ENCODE results near the gene WDR37. TPM values are rescaled to one million over a fixed set of nuclear protein-coding genes. Genes with fewer than 3 reads are reported as not detected.

WDR37 gene
- total and polyA plus RNA-seq, 10 of the 15 experiments (the other 5 are each of a cell fraction or from before 2014, with no cell fraction given), result 1.9 to 11.1 (median 7.1) TPM

DNA sequence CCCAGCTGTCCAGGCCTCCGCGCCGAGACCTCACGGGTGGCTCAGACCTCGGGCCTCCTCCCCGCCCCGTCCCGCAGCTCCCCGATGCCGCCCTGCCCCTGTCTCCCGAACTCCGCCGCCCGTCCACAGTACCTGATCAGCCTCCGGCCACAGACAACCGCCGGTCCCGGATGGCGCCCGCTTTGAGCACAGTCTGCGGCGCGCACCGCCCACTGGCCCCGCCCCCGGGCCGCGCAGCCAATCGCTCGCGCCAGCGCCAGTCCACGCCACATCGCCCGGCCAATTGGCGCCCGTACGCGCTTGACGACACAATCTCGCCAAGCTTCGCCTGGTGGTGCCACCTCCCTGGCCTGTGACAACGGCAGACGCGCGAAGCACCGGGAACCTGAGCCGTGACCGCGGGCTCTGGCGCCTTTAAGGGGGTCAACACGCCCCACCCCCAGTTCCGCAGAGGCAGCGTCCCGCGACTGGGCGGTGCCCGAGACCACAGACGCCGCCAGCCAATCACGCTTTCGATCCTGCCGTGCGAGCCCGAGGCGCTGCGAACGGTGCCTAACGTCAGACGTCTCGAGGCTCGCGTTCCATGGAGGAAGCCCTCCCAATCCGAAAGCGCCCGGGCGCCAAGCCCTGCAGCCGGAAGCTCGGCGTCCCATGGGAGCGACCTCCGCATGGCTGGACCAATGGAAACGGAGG lies 7.3 kb upstream of the WDR37 start, which contains the start of gene IDI1:
IDI1 (minus strand) TSS at position 388 of the 693 bp plus-strand sequence; CDS start at position 272, 116 bp downstream.
- ATAC-seq, result peak; percentile 87
- Histone ChIP-seq H3K79me2 (ENCODE audit: control insufficient read depth, insufficient read depth, low read length) (peaks cover 80% of the 10 kb centered on the region), H3K9ac (ENCODE audit: control insufficient read depth, insufficient read depth, low read length) (peak within 1 kb of the TSS; percentile 92), H3K4me2 (ENCODE audit: control insufficient read depth, insufficient read depth) (peak within 1 kb of the TSS; percentile 95), H3K4me1 (ENCODE audit: control insufficient read depth, insufficient read depth, low read length) (peaks cover 5% of the 10 kb centered on the region), H2AFZ (ENCODE audit: control insufficient read depth, low read depth, low read length) (peak within 1 kb of the TSS; percentile 58), H4K20me1 (ENCODE audit: control insufficient read depth, insufficient read depth) (peaks cover 3% of the 10 kb centered on the region; the same call in 1 of the 2 replicates), H3K4me3 (peak within 1 kb of the TSS; percentile 95), H3K27ac (ENCODE audit: control insufficient read depth, insufficient read depth) (peak within 1 kb of the TSS; percentile 96), H3K27me3 (replicated peaks in 1 of 2; ENCODE audit: control insufficient read depth in 2 of 2, insufficient read depth in 2 of 2, low read length in 1 of 2) (no peaks in the 10 kb centered on the region), H3K36me3 (ENCODE audit: control insufficient read depth in 2 of 2, insufficient read depth in 2 of 2, low read length in 1 of 2) (peaks cover 0 to 12% of the 10 kb centered on the region in 2 experiments; a peak in 2 of 4 replicates), H3K9me3 (replicated peaks; ENCODE audit: control insufficient read depth, insufficient read depth, low read length) (no peaks in the 10 kb centered on the region)
- peak; percentile 86 for FAIRE-seq
- POLR2A ChIA-PET, result interaction anchor here (0.6 to 3.6 kb wide), 9 partner anchors 9 to 181 kb away, joined by 3 to 19 read pairs (median 7); partner anchors contain the start of gene LARP4B
- intact Hi-C loops (cut with micrococcal nuclease; ENCODE audit: unreplicated experiment) (loop anchor here (2.0 kb wide), 1 partner anchor 118 kb away; the partner anchor contains the start of gene LARP4B), in situ Hi-C loops (cut with MboI) (no loop called here)
- SMC1A ChIA-PET (ENCODE audit: uncharacterized antibody, unreplicated experiment), result interaction anchor here (0.6 to 1.9 kb wide), 5 partner anchors 9 to 581 kb away, joined by 3 to 6 read pairs (median 4); partner anchors contain the start of gene GTPBP4
- peak; percentile 96 for DNase-seq (ENCODE audit: low read depth, low spot score)
- RAD21 ChIA-PET (ENCODE audit: unreplicated experiment), result interaction anchor here (1.1 to 3.1 kb wide), 6 partner anchors 12 to 164 kb away, joined by 4 to 9 read pairs (median 4); partner anchors contain the start of gene GTPBP4
- CTCF ChIA-PET, result interaction anchor here (1.0 to 2.1 kb wide), 3 partner anchors 9 to 26 kb away, joined by 3 to 8 read pairs (median 6); no protein-coding TSS in a partner anchor
- no TSS peak for BruUV-seq (replicated peaks)
- WGBS (ENCODE audit: insufficient coverage, insufficient replicate concordance, low lambda C conversion rate, missing lambda C conversion rate), result under 1% methylated on average over 74 of the region's 83 CpGs
- no peak for TF ChIP-seq SMAD1 (IDR thresholded peaks at IDR 0.05; ENCODE audit: low read depth, partially characterized antibody)
- TF ChIP-seq SPI1 (IDR thresholded peaks at IDR 0.05; ENCODE audit: borderline replicate concordance, insufficient read depth, low read depth, low read length), result 0 out of 2 replicates have a peak, but pooled peaks have one; percentile 22
- peak in 1 of 2 experiments; percentile 64; a peak in 3 of 4 replicates for TF ChIP-seq IKZF2 (IDR thresholded peaks at IDR 0.05)
- TF ChIP-seq, protein P1, sequence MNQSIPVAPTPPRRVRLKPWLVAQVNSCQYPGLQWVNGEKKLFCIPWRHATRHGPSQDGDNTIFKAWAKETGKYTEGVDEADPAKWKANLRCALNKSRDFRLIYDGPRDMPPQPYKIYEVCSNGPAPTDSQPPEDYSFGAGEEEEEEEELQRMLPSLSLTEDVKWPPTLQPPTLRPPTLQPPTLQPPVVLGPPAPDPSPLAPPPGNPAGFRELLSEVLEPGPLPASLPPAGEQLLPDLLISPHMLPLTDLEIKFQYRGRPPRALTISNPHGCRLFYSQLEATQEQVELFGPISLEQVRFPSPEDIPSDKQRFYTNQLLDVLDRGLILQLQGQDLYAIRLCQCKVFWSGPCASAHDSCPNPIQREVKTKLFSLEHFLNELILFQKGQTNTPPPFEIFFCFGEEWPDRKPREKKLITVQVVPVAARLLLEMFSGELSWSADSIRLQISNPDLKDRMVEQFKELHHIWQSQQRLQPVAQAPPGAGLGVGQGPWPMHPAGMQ (IDR thresholded peaks at IDR 0.05; ENCODE audit: borderline replicate concordance), result no peak
- TF ChIP-seq IKZF1 (conservative IDR thresholded peaks at IDR 0.05), result peak; percentile 79
- TF ChIP-seq RAD51 (IDR thresholded peaks at IDR 0.05), result no peak
- TF ChIP-seq SIX5 (IDR thresholded peaks at IDR 0.05; ENCODE audit: low read depth, low read length, severe bottlenecking), result no peak
- TF ChIP-seq EZH2 (IDR thresholded peaks at IDR 0.05; ENCODE audit: borderline replicate concordance, control insufficient read depth, low read depth, low read length), result no peak
- TF ChIP-seq, protein P2, sequence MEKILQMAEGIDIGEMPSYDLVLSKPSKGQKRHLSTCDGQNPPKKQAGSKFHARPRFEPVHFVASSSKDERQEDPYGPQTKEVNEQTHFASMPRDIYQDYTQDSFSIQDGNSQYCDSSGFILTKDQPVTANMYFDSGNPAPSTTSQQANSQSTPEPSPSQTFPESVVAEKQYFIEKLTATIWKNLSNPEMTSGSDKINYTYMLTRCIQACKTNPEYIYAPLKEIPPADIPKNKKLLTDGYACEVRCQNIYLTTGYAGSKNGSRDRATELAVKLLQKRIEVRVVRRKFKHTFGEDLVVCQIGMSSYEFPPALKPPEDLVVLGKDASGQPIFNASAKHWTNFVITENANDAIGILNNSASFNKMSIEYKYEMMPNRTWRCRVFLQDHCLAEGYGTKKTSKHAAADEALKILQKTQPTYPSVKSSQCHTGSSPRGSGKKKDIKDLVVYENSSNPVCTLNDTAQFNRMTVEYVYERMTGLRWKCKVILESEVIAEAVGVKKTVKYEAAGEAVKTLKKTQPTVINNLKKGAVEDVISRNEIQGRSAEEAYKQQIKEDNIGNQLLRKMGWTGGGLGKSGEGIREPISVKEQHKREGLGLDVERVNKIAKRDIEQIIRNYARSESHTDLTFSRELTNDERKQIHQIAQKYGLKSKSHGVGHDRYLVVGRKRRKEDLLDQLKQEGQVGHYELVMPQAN (conservative IDR thresholded peaks at IDR 0.05), result 0 out of 2 replicates have a peak, but pooled peaks have one; percentile 79
- no peak for TF ChIP-seq KDM1A (IDR thresholded peaks at IDR 0.05; ENCODE audit: borderline replicate concordance)
- no peak for TF ChIP-seq TARDBP (IDR thresholded peaks at IDR 0.05; ENCODE audit: borderline replicate concordance)
- peak; percentile 58; the same call in 1 of the 2 replicates for TF ChIP-seq TCF12 (IDR thresholded peaks at IDR 0.05; ENCODE audit: low read depth, low read length)
- TF ChIP-seq, protein P3, sequence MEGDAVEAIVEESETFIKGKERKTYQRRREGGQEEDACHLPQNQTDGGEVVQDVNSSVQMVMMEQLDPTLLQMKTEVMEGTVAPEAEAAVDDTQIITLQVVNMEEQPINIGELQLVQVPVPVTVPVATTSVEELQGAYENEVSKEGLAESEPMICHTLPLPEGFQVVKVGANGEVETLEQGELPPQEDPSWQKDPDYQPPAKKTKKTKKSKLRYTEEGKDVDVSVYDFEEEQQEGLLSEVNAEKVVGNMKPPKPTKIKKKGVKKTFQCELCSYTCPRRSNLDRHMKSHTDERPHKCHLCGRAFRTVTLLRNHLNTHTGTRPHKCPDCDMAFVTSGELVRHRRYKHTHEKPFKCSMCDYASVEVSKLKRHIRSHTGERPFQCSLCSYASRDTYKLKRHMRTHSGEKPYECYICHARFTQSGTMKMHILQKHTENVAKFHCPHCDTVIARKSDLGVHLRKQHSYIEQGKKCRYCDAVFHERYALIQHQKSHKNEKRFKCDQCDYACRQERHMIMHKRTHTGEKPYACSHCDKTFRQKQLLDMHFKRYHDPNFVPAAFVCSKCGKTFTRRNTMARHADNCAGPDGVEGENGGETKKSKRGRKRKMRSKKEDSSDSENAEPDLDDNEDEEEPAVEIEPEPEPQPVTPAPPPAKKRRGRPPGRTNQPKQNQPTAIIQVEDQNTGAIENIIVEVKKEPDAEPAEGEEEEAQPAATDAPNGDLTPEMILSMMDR (IDR thresholded peaks at IDR 0.05 in 2 of 3, conservative IDR thresholded peaks at IDR 0.05 in 1 of 3; ENCODE audit: control insufficient read depth in 2 of 3, extremely low read depth in 1 of 3, insufficient read depth in 1 of 3, low read depth in 3 of 3, low read length in 3 of 3), result 0 out of 6 replicates have a peak, but pooled peaks of 1 of the 3 experiments have one; percentile 3
- no peak for TF ChIP-seq FOXM1 (IDR thresholded peaks at IDR 0.05; ENCODE audit: low read depth, low read length)
- peak; percentile 94 for TF ChIP-seq POLR2AphosphoS2 (IDR thresholded peaks at IDR 0.05; ENCODE audit: low read depth, low read length)
- TF ChIP-seq RCOR1 (conservative IDR thresholded peaks at IDR 0.05; ENCODE audit: low read depth, low read length), result 0 out of 2 replicates have a peak, but pooled peaks have one; percentile 13

Measured in GM12878 (cell line).